HUES64 (cell line): ENCODE results near the gene PNRC2.
"Not testable (repeated sequence)": the region's sequence is repeated elsewhere in the genome, so short reads cannot be mapped to it uniquely, and the experiment has no call there.

Experiments
- H3K27ac ChIP-seq: 2 replicates; pipeline ENCODE4 v1.7.0; 2013; ENCODE audit warnings: low read depth, low read length, inconsistent platforms
- H3K27me3 ChIP-seq: 2 replicates; pipeline ENCODE4 v1.6.1; 2013; ENCODE audit warnings: mild to moderate bottlenecking, low read length; ENCODE audit not compliant: insufficient read depth
- H3K36me3 ChIP-seq: 2 replicates; pipeline ENCODE4 v1.6.1; 2013; ENCODE audit warnings: mild to moderate bottlenecking, low read length; ENCODE audit not compliant: insufficient read depth
- H3K4me1 ChIP-seq: 2 replicates; pipeline ENCODE4 v1.6.1; 2013; ENCODE audit warnings: mild to moderate bottlenecking, low read length, moderate library complexity; ENCODE audit not compliant: insufficient read depth
- H3K4me3 ChIP-seq: 2 replicates; pipeline ENCODE4 v1.5.1; 2013; ENCODE audit warnings: mild to moderate bottlenecking, low read length, moderate library complexity
- H3K9ac ChIP-seq: 2 replicates; pipeline ENCODE4 v1.6.1; 2013; ENCODE audit warnings: mild to moderate bottlenecking, low read depth, low read length
- H3K9me3 ChIP-seq: 2 replicates; pipeline ENCODE4 v1.6.1; 2013; ENCODE audit warnings: low read depth, low read length; ENCODE audit not compliant: insufficient read depth
- WGBS: fragments of 150-250, 120-280 bp; methylation state at CpG from one replicate; pipeline ENCODE4 v1.1.7; 2013; ENCODE audit warnings: missing lambda C conversion rate; 5-methylcytosine and 5-hydroxymethylcytosine counted together

The PNRC2 gene

DNA sequence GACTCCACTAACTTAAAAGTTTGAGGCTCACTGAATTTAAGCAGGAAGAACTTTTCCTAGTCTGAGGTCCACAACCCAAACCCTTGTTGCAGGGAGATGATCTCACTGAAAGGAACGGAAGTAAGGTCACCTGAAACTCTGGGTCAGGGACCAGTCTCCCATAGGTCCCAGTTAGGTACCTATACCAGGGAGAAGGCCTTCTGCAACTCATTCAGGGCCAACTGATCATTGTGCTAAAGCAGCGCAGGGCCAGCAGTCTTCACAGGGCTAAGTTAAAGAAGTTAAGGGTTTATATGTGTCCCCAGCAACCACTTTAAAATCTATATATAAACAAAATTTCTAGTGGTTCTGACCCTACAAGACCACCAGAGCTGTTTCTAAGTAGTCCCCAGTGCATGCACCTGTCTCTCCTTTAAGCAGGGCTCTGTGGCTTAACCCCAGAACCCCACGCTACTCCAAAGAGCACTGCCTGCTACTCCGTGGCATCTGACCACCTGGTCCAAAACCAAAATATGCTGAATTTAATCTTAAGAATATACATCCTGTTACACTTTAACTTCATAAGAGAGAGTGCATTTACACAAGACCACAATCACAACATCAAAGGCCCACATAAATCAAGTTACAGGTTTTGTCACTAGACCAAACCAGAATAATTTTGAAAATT lies 17.7 kb downstream of the PNRC2 start:
- 84% methylated on average over 4 of the region's 4 CpGs for WGBS
- Histone ChIP-seq H3K27me3 (no peaks in the 10 kb centered on the region), H3K4me1 (peaks cover 27% of the 10 kb centered on the region), H3K36me3 (peaks cover 63% of the 10 kb centered on the region), H3K27ac (no peak overlapping the region), H3K9me3 (no peaks in the 10 kb centered on the region), H3K9ac (peak overlapping the region; percentile 24; the same call in 1 of the 2 replicates), H3K4me3 (peak overlapping the region; percentile 15; the same call in 1 of the 2 replicates)

DNA sequence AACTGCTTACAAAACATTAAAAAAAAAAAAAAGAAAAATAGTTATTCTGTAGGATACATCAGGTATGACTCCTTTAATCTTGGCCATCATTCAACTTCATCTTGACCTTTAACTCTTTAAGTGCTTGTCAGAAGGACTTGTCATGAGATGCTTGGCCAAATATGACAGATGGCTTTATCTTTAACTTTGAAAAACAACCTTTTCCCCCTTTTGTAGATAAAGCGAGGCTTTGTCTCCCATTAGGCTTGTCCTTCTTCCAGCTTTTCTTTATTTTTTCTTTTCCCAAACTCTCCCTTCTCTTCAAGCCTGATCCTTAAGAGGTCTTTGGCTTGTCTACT lies 18.2 kb downstream of the PNRC2 start:
- Histone ChIP-seq H3K9ac (peak overlapping the region; percentile 10; the same call in 1 of the 2 replicates), H3K9me3 (no peaks in the 10 kb centered on the region), H3K4me1 (peaks cover 27% of the 10 kb centered on the region), H3K36me3 (peaks cover 60% of the 10 kb centered on the region), H3K4me3 (peak overlapping the region; percentile 87; the same call in 1 of the 2 replicates), H3K27ac (no peak overlapping the region), H3K27me3 (no peaks in the 10 kb centered on the region)
- WGBS, result 93% methylated on average over 1 of the region's 1 CpG

DNA sequence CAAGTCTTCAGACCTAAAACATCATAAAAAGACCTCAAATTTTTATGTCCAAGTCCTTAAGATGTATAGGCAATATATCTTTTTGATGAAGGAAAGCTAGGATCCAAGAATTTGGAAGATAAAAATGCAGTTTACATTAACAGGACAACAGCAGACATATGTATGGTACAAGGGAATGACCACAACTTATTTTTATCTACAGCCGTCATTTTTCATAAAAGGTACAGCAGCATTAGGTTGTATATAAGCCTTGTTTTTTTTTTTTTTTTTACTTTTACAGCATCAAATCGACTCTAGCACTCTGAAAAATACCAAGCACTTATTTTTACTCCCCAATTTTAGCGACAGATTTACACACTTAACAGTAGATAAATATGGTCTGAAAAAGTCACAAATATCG lies 19.2 kb downstream of the PNRC2 start:
- Histone ChIP-seq H3K27me3 (no peaks in the 10 kb centered on the region), H3K9me3 (no peaks in the 10 kb centered on the region), H3K4me1 (peaks cover 27% of the 10 kb centered on the region), H3K9ac (peak overlapping the region; percentile 99), H3K27ac (no peak overlapping the region), H3K36me3 (peaks cover 50% of the 10 kb centered on the region), H3K4me3 (peak overlapping the region; percentile 87)
- WGBS, result 8% methylated on average over 2 of the region's 4 CpGs

DNA sequence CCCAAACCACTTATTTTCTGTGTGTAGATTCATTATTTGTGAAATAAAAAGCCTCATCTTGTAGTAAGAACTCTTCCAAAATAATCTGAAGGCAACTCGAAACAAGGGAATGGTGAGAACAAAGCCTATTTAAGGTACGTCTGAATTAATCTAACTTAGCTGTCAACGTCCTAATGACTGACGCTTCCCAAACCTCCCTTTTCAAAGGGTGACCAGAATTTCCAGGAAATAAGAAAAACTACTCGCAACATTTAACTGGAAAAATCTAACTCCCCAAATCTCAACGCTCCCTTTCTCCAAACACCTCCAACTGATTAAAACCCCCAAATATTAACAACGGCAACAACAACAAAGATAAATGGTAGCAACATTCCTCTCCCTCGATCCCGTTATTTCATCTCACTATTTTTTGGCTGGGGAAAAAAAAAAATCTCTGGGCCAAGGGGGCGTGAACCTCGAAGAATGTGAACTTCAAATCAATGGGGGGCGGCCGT lies 19.8 kb downstream of the PNRC2 start:
- no peaks in the 10 kb centered on the region for H3K9me3 ChIP-seq
- peaks cover 44% of the 10 kb centered on the region for H3K36me3 ChIP-seq
- H3K27me3 ChIP-seq, result no peaks in the 10 kb centered on the region
- H3K27ac ChIP-seq, result peak overlapping the region; percentile 98
- H3K4me3 ChIP-seq, result peak overlapping the region; percentile 87
- H3K4me1 ChIP-seq, result peaks cover 27% of the 10 kb centered on the region
- WGBS, result 0% methylated on average over 13 of the region's 13 CpGs
- peak overlapping the region; percentile 99 for H3K9ac ChIP-seq

DNA sequence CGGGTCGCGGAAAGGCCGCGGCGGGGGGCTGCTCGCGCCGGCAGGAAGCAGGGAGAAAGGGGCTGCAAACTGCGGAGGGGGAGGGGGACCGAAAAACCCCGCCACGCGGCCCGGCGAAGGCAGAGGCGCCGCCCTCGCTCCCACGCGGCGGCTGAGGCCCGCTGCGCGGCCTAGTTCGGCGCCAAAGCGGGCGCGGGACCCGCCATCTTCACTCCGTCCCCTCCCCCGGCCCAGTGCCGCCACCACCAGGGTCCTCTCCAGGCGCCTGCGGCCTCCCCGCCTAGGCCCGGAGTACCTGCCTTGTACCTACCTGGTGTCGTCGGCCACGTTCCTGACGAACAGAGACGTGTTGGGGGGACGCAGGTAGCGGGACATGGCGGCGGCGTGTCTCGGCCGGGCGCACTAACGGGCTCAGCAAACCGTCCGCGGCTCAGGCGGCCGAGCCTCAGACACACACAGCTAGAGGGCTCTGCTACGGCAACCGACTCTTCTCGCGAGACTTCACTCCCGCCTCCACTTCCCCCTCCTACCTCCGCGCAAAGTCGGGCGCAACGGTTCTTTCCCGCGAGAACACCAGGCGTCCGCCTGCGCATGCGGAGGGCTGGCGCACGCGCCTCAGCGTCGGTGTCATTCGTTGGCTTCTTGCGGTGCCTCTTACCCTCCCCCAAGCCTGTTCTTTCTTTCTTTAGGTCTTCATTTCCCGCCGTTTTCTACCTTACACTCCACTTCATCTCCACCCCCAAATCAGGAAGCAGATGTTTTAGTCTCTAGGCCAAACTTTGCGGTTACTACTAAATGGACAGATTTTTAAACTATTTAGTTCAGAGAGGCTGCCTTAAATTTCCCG lies 20.5 kb downstream of the PNRC2 start, which contains the start of gene SRSF10:
Gene SRSF10, minus strand, starts transcription at position 447 of the 847 bp plus-strand sequence. Its CDS starts 72 bp downstream, at position 375.
- Histone ChIP-seq H3K9me3 (no peaks in the 10 kb centered on the region), H3K9ac (peak within 1 kb of the TSS; percentile 99), H3K36me3 (peaks cover 37% of the 10 kb centered on the region), H3K4me1 (peaks cover 27% of the 10 kb centered on the region), H3K4me3 (peak within 1 kb of the TSS; percentile 87), H3K27ac (peak within 1 kb of the TSS; percentile 98), H3K27me3 (no peaks in the 10 kb centered on the region)
- WGBS, result under 1% methylated on average over 84 of the region's 84 CpGs

DNA sequence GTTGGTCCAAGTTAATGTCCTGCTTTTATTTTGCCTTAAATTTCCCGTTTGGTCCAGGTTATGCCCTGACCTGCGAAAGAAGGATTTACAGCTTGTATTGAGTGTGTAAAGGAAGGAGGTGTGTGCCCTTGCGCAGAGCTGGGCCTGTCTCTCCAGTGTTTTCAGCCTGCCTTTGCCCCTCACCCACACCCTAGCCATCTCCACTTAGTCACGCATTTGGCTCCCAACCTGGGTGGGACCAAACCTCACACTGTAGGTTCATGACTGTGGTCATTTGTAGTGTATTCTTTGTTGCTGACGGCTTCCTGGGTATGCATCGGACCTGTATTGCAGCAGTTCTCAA lies 21.1 kb downstream of the PNRC2 start:
- H3K4me3 ChIP-seq, result peak overlapping the region; percentile 39
- H3K9ac ChIP-seq, result peak overlapping the region; percentile 99
- H3K27me3 ChIP-seq, result no peaks in the 10 kb centered on the region
- 61% methylated on average over 6 of the region's 6 CpGs for WGBS
- peaks cover 27% of the 10 kb centered on the region for H3K4me1 ChIP-seq
- peaks cover 31% of the 10 kb centered on the region for H3K36me3 ChIP-seq
- H3K27ac ChIP-seq, result peak overlapping the region; percentile 96
- H3K9me3 ChIP-seq, result no peaks in the 10 kb centered on the region

DNA sequence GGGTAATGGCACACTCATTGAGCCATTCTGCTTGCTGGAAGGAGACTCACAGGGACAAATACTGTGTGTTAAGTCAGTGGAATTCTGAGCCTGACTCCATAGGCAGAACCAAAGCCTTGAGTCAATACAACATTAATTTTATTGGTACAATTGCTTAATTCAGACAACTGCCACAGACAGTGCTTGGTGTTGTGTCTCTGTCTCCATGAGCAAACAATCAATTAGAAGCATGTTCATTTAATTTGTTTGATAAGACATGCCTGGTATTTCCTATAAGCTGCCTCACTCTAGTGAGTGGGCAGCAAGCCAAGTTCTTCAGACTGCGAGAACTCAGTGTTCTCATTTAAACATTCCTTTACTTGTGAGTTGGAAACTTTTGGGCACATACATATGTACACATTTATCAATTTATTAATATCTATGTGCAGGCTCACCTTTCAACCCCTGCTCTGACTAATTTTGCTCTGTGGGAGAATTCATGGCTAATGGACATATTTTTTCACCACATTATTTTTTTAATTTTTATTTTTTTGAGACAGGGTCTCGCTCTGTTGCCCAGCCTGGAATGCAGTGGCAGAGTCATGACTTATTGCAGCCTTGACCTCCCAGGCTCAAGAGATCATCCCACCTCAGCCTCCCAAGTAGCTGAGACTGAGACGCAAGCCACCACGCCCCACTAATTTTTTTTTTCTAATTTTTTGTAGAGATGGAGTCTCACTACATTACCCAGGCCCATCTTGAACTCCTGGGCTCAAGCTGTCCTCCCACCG lies 25.0 kb downstream of the PNRC2 start:
- H3K4me3 ChIP-seq, result no peak overlapping the region
- H3K9ac ChIP-seq, result no peak overlapping the region
- H3K9me3 ChIP-seq, result no peaks in the 10 kb centered on the region
- peaks cover 6% of the 10 kb centered on the region for H3K4me1 ChIP-seq
- no peaks in the 10 kb centered on the region for H3K36me3 ChIP-seq
- WGBS, result 93% methylated on average over 1 of the region's 5 CpGs
- H3K27ac ChIP-seq, result no peak overlapping the region
- no peaks in the 10 kb centered on the region for H3K27me3 ChIP-seq

DNA sequence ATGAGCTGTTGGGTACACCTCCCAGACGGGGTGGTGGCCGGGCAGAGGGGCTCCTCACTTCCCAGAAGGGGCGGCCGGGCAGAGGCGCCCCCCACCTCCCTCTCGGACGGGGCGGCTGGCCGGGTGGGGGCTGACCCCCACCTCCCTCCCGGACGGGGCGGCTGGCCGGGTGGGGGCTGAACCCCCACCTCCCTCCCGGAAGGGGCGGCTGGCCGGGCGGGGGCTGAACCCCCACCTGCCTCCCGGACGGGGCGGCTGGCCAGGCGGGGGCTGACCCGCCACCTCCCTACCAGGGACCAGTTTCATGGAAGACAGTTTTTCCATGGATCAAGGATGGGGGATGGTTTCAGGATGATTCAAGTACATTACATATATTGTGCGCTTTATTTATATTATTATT lies 27.4 kb downstream of the PNRC2 start:
- not testable (repeated sequence) for H3K4me3 ChIP-seq, H3K27me3 ChIP-seq, H3K9ac ChIP-seq, H3K36me3 ChIP-seq, H3K4me1 ChIP-seq, H3K27ac ChIP-seq, H3K9me3 ChIP-seq
- WGBS, result 97% methylated on average over 22 of the region's 23 CpGs

DNA sequence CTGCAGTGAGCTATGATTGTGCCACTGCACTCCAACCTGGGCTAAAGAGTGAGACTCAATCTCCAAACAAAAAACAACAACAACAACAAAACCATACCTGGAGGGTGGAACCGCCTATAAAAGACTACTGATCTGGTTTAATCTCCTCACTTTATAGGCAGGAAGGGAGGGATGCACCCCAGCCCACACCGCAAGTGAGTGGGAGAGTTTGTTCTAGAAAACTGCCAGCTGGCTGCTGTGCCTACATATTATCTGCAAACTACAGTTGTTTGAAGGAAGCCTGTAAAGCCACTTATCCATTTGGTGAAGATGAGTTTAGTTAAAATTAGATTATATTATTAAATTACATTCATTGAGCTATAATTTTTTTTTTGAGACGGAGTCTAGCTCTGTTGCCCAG lies 29.6 kb downstream of the PNRC2 start:
- Histone ChIP-seq H3K4me1 (no peaks in the 10 kb centered on the region), H3K4me3 (no peak overlapping the region), H3K9ac (no peak overlapping the region), H3K9me3 (no peaks in the 10 kb centered on the region), H3K36me3 (no peaks in the 10 kb centered on the region), H3K27ac (no peak overlapping the region), H3K27me3 (no peaks in the 10 kb centered on the region)
- WGBS, result 88% methylated on average over 2 of the region's 3 CpGs

DNA sequence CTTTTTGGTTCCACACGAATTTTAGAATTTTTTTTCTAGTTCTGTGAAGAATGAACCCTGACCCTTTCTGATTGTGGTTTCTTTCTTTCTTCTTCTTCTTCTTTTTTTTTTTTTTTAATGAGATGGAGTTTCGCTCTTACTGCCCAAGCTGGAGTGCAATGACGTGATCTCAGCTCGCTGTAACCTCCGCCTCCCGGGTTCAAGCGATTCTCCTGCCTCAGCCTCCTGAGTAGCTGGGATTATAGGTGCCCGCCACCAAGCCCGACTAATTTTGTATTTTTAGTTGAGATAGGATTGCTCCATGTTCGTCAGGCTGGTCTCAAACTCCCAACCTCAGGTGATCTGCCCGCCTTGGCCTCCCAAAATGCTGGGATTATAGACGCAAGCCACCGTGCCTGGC lies 32.4 kb downstream of the PNRC2 start:
- H3K36me3 ChIP-seq, H3K27ac ChIP-seq, H3K27me3 ChIP-seq, H3K4me3 ChIP-seq, H3K9me3 ChIP-seq, H3K9ac ChIP-seq, H3K4me1 ChIP-seq: not testable (repeated sequence)
- WGBS, result 97% methylated on average over 13 of the region's 13 CpGs

DNA sequence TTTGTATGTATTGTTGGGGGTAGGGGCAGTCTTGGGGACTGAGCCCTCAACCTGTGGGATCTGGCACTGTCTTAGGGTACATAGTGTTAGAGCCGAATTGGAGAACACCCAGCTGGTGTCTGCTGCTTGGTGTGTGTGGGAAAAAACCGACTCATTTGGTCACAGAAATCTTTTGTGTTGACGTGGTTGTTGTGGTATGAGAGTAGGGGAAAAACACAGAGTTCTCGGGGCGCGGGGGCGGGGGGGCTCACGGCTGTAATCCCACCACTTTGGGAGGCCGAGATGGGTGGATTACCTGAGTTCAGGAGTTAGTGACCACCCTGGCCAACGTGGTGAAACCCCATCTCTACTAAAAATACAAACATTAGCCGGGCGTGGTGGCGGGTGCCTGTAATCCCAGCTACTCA lies 35.8 kb downstream of the PNRC2 start:
- Histone ChIP-seq H3K27ac (no peak overlapping the region), H3K9ac (no peak overlapping the region), H3K36me3 (no peaks in the 10 kb centered on the region), H3K4me3 (no peak overlapping the region), H3K4me1 (no peaks in the 10 kb centered on the region), H3K9me3 (no peaks in the 10 kb centered on the region), H3K27me3 (no peaks in the 10 kb centered on the region)
- 92% methylated on average over 12 of the region's 13 CpGs for WGBS
